ENCODE results near the gene ZBTB3. TPM values are rescaled to one million over a fixed set of nuclear protein-coding genes. Genes with fewer than 3 reads are reported as not detected.
A peak's percentile ranks its signal among the peaks of the same experiment; 100 is the strongest.

ZBTB3 gene
- total and polyA plus RNA-seq, 9 of the 15 experiments (the other 6 are each of a cell fraction or from before 2014, with no cell fraction given) = 1.9 to 10.0 (median 4.9) TPM

DNA sequence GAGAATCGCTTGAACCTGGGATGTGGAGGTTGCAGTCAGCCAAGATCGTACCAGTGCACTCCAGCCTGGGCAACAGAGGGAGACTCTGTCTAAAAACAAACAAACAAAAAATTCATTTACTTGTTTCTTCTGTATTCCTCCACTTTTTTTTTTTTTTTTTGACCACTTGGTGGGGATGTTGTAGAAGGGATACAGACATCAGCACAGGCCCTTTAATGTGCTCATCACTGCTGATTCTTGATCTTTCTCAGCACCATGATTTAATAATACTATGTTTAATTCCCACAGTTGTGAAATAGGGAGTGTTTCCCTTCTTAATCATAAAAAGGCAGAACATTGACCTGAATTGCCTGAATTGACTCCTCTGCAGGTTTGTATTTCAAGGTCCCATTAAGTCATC is 21.1 kb downstream of the ZBTB3 start (continued):
- TF ChIP-seq, protein P1, sequence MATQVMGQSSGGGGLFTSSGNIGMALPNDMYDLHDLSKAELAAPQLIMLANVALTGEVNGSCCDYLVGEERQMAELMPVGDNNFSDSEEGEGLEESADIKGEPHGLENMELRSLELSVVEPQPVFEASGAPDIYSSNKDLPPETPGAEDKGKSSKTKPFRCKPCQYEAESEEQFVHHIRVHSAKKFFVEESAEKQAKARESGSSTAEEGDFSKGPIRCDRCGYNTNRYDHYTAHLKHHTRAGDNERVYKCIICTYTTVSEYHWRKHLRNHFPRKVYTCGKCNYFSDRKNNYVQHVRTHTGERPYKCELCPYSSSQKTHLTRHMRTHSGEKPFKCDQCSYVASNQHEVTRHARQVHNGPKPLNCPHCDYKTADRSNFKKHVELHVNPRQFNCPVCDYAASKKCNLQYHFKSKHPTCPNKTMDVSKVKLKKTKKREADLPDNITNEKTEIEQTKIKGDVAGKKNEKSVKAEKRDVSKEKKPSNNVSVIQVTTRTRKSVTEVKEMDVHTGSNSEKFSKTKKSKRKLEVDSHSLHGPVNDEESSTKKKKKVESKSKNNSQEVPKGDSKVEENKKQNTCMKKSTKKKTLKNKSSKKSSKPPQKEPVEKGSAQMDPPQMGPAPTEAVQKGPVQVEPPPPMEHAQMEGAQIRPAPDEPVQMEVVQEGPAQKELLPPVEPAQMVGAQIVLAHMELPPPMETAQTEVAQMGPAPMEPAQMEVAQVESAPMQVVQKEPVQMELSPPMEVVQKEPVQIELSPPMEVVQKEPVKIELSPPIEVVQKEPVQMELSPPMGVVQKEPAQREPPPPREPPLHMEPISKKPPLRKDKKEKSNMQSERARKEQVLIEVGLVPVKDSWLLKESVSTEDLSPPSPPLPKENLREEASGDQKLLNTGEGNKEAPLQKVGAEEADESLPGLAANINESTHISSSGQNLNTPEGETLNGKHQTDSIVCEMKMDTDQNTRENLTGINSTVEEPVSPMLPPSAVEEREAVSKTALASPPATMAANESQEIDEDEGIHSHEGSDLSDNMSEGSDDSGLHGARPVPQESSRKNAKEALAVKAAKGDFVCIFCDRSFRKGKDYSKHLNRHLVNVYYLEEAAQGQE (IDR thresholded peaks at IDR 0.05; ENCODE audit: borderline replicate concordance) = peak; percentile 38; the same call in 1 of the 2 replicates
- TF ChIP-seq, protein P1 (CRISPR knock-in tag; IDR thresholded peaks at IDR 0.05; ENCODE audit: low read depth) = no peak
- TF ChIP-seq EGR1 (conservative IDR thresholded peaks at IDR 0.05) (no peak), ZNF584 (CRISPR knock-in tag; IDR thresholded peaks at IDR 0.05; ENCODE audit: low read depth) (no peak), CBX1 (IDR thresholded peaks at IDR 0.05; ENCODE audit: low read depth) (no peak), LEF1 (IDR thresholded peaks at IDR 0.05) (no peak), RAD21 (CRISPR knock-in tag; conservative IDR thresholded peaks at IDR 0.05 in 1 of 2, IDR thresholded peaks at IDR 0.05 in 1 of 2) (peak in 1 of 2 experiments; percentile 28; a peak in 2 of 4 replicates), HDAC3 (IDR thresholded peaks at IDR 0.05; ENCODE audit: borderline replicate concordance, partially characterized antibody) (no peak), BMI1 (IDR thresholded peaks at IDR 0.05; ENCODE audit: low read length) (no peak), KHSRP (IDR thresholded peaks at IDR 0.05) (no peak), JUNB (CRISPR knock-in tag; conservative IDR thresholded peaks at IDR 0.05) (no peak), SMC3 (conservative IDR thresholded peaks at IDR 0.05; ENCODE audit: insufficient read depth, low read depth, low read length) (0 out of 2 replicates have a peak, but pooled peaks have one; percentile 8)
- TF ChIP-seq, protein P2, sequence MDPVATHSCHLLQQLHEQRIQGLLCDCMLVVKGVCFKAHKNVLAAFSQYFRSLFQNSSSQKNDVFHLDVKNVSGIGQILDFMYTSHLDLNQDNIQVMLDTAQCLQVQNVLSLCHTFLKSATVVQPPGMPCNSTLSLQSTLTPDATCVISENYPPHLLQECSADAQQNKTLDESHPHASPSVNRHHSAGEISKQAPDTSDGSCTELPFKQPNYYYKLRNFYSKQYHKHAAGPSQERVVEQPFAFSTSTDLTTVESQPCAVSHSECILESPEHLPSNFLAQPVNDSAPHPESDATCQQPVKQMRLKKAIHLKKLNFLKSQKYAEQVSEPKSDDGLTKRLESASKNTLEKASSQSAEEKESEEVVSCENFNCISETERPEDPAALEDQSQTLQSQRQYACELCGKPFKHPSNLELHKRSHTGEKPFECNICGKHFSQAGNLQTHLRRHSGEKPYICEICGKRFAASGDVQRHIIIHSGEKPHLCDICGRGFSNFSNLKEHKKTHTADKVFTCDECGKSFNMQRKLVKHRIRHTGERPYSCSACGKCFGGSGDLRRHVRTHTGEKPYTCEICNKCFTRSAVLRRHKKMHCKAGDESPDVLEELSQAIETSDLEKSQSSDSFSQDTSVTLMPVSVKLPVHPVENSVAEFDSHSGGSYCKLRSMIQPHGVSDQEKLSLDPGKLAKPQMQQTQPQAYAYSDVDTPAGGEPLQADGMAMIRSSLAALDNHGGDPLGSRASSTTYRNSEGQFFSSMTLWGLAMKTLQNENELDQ (CRISPR knock-in tag; IDR thresholded peaks at IDR 0.05; ENCODE audit: borderline replicate concordance) = no peak
- TF ChIP-seq, protein P3, sequence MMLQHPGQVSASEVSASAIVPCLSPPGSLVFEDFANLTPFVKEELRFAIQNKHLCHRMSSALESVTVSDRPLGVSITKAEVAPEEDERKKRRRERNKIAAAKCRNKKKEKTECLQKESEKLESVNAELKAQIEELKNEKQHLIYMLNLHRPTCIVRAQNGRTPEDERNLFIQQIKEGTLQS (IDR thresholded peaks at IDR 0.05) = no peak
- TF ChIP-seq, protein P3 (CRISPR knock-in tag; conservative IDR thresholded peaks at IDR 0.05) = no peak
- TF ChIP-seq, protein P4, sequence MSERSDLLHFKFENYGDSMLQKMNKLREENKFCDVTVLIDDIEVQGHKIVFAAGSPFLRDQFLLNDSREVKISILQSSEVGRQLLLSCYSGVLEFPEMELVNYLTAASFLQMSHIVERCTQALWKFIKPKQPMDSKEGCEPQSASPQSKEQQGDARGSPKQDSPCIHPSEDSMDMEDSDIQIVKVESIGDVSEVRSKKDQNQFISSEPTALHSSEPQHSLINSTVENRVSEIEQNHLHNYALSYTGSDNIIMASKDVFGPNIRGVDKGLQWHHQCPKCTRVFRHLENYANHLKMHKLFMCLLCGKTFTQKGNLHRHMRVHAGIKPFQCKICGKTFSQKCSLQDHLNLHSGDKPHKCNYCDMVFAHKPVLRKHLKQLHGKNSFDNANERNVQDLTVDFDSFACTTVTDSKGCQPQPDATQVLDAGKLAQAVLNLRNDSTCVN (CRISPR knock-in tag; IDR thresholded peaks at IDR 0.05) = no peak

Data from K562 (cell line).